ENCODE results near the gene CDC42BPB.

Gene CDC42BPB

DNA sequence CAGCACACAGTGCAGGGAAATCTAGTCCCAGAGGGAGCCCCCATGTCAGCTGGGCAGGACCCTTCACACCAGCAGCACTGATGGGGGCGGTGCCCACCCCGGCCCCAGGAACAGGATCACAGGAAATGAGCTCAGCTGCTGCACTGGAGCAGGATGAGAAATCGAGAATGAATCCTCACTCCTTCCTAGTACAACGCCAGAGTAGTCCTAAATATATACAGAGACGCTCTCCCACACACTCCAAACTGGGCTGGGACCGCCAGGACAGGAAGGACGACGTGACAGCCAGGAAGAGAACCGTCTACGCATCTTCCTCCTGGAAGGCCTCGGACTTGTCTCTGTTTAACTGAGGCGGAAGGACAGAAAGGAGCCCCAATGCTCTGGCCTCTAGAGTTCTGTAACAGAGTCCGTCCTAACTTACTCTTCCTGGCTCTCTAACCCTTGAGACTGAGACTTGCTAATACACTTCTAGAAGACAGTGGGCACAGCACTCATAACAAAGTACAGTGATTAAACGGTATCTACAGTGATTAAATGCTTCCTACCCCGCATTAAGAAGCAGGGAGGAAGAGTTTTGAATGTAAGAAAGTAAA lies 33.4 kb downstream of the CDC42BPB start:
- DNase-seq = no peak
- TF ChIP-seq CTCF (IDR thresholded peaks at IDR 0.05; ENCODE audit: borderline replicate concordance, extremely low read depth, low read length, poor library complexity, severe bottlenecking) (no peak), EZH2 (IDR thresholded peaks at IDR 0.05; ENCODE audit: borderline replicate concordance, low read depth, low read length, severe bottlenecking) (no peak)
- no peaks in the 10 kb centered on the region for H3K9me3 ChIP-seq (ENCODE audit: insufficient read depth, low read length, severe bottlenecking)
- no peak overlapping the region for H3K27ac ChIP-seq (ENCODE audit: low read length)
- no peak overlapping the region for H3K9ac ChIP-seq (ENCODE audit: low read depth, low read length)
- no peak overlapping the region for H2AFZ ChIP-seq (ENCODE audit: low read depth, low read length)
- peaks cover 7% of the 10 kb centered on the region for H3K27me3 ChIP-seq (ENCODE audit: insufficient read depth, low read length, poor library complexity)
- H3K4me3 ChIP-seq (ENCODE audit: low read depth in 1 of 2, low read length in 2 of 2) = no peak overlapping the region
- no peak for ATAC-seq (ENCODE audit: insufficient read depth, low read depth)
- H3K79me2 ChIP-seq (ENCODE audit: insufficient read depth, low read length) = no peaks in the 10 kb centered on the region
- H3K36me3 ChIP-seq (ENCODE audit: insufficient read depth, low read length) = no peaks in the 10 kb centered on the region
- H3K4me2 ChIP-seq (ENCODE audit: insufficient read depth, low read length) = no peak overlapping the region
- H4K20me1 ChIP-seq (ENCODE audit: insufficient read depth, low read length) = no peaks in the 10 kb centered on the region
- no peaks in the 10 kb centered on the region for H3K4me1 ChIP-seq (ENCODE audit: insufficient read depth, low read length)

- Histone ChIP-seq H3K9me3 (ENCODE audit: insufficient read depth, low read length, severe bottlenecking) (no peaks in the 10 kb centered on the region), H4K20me1 (ENCODE audit: insufficient read depth, low read length) (no peaks in the 10 kb centered on the region), H3K79me2 (ENCODE audit: insufficient read depth, low read length) (no peaks in the 10 kb centered on the region), H3K4me2 (ENCODE audit: insufficient read depth, low read length) (no peak overlapping the region), H2AFZ (ENCODE audit: low read depth, low read length) (no peak overlapping the region), H3K4me1 (ENCODE audit: insufficient read depth, low read length) (no peaks in the 10 kb centered on the region), H3K4me3 (ENCODE audit: low read depth in 1 of 2, low read length in 2 of 2) (no peak overlapping the region), H3K9ac (ENCODE audit: low read depth, low read length) (no peak overlapping the region), H3K27ac (ENCODE audit: low read length) (no peak overlapping the region), H3K27me3 (ENCODE audit: insufficient read depth, low read length, poor library complexity) (peaks cover 10% of the 10 kb centered on the region), H3K36me3 (ENCODE audit: insufficient read depth, low read length) (no peaks in the 10 kb centered on the region)
- TF ChIP-seq CTCF (IDR thresholded peaks at IDR 0.05; ENCODE audit: borderline replicate concordance, extremely low read depth, low read length, poor library complexity, severe bottlenecking) = no peak
- TF ChIP-seq EZH2 (IDR thresholded peaks at IDR 0.05; ENCODE audit: borderline replicate concordance, low read depth, low read length, severe bottlenecking) = no peak
- no peak for ATAC-seq (ENCODE audit: insufficient read depth, low read depth)
- no peak for DNase-seq
Observed at GRCh38 chr14:103022685-103023044, 34.7 kb downstream of the CDC42BPB start.

GRCh38 chr14:103022002-103022684 lies 35.2 kb downstream of the CDC42BPB start:
- TF ChIP-seq CTCF (IDR thresholded peaks at IDR 0.05; ENCODE audit: borderline replicate concordance, extremely low read depth, low read length, poor library complexity, severe bottlenecking) = no peak
- no peak for TF ChIP-seq EZH2 (IDR thresholded peaks at IDR 0.05; ENCODE audit: borderline replicate concordance, low read depth, low read length, severe bottlenecking)
- Histone ChIP-seq H3K27ac (ENCODE audit: low read length) (no peak overlapping the region), H2AFZ (ENCODE audit: low read depth, low read length) (no peak overlapping the region), H3K27me3 (ENCODE audit: insufficient read depth, low read length, poor library complexity) (peaks cover 15% of the 10 kb centered on the region), H3K36me3 (ENCODE audit: insufficient read depth, low read length) (no peaks in the 10 kb centered on the region), H3K9me3 (ENCODE audit: insufficient read depth, low read length, severe bottlenecking) (no peaks in the 10 kb centered on the region), H3K79me2 (ENCODE audit: insufficient read depth, low read length) (no peaks in the 10 kb centered on the region), H3K4me2 (ENCODE audit: insufficient read depth, low read length) (no peak overlapping the region), H3K9ac (ENCODE audit: low read depth, low read length) (no peak overlapping the region), H3K4me1 (ENCODE audit: insufficient read depth, low read length) (no peaks in the 10 kb centered on the region), H3K4me3 (ENCODE audit: low read depth in 1 of 2, low read length in 2 of 2) (no peak overlapping the region), H4K20me1 (ENCODE audit: insufficient read depth, low read length) (no peaks in the 10 kb centered on the region)
- ATAC-seq (ENCODE audit: insufficient read depth, low read depth) = no peak
- no peak for DNase-seq

Data from DND-41 (cell line).